Erythroblast (primary cell): ENCODE results near the gene KRTAP22-1.

ENCODE experiments used
- DNase-seq, 2 experiments: peaks; one replicate each; lab custom pipeline; 2025; lab: John Stamatoyannopoulos, UW
- GATA1 ChIP-seq: IDR thresholded peaks from 2 replicates; pipeline ENCODE4 v1.6.1; 2011; ENCODE audit warnings: low read depth, mild to moderate bottlenecking, control low read depth, low read length, moderate library complexity
- POLR2A ChIP-seq: IDR thresholded peaks from 2 replicates; pipeline ENCODE4 v1.6.1; 2011; ENCODE audit warnings: mild to moderate bottlenecking, low read length

Gene KRTAP22-1

GRCh38 chr21:30612132-30612531, 11.2 kb downstream of the KRTAP22-1 start:
- no peak for TF ChIP-seq POLR2A
- TF ChIP-seq GATA1: no peak
- no peak for DNase-seq

- TF ChIP-seq POLR2A: no peak
- no peak for TF ChIP-seq GATA1
- DNase-seq: no peak
Measured at GRCh38 chr21:30613836-30614235, 12.9 kb downstream of the KRTAP22-1 start, which contains the start of gene KRTAP6-1. Gene KRTAP6-1 (minus strand): TSS chr21:30613930. CDS start chr21:30613904, 26 bp downstream.

- no peak for DNase-seq
- TF ChIP-seq GATA1 (no peak), POLR2A (no peak)
Measured at GRCh38 chr21:30615199-30615598, 14.3 kb downstream of the KRTAP22-1 start.

GRCh38 chr21:30616125-30616524, 15.2 kb downstream of the KRTAP22-1 start, which contains the start of gene KRTAP20-1:
Gene KRTAP20-1 (plus strand): TSS chr21:30616425. CDS start chr21:30616455, 30 bp downstream.
- no peak for DNase-seq
- TF ChIP-seq POLR2A (no peak), GATA1 (no peak)

GRCh38 chr21:30620080-30620479, 19.2 kb downstream of the KRTAP22-1 start:
- DNase-seq: no peak
- TF ChIP-seq GATA1 (no peak), POLR2A (no peak)

GRCh38 chr21:30620522-30620921, 19.6 kb downstream of the KRTAP22-1 start, which contains the start of gene KRTAP20-4:
Gene KRTAP20-4 (plus strand): TSS chr21:30620627.
- no peak for DNase-seq
- TF ChIP-seq POLR2A: no peak
- no peak for TF ChIP-seq GATA1

- TF ChIP-seq POLR2A (no peak), GATA1 (no peak)
- DNase-seq: no peak
Measured at GRCh38 chr21:30623362-30623761, 22.5 kb downstream of the KRTAP22-1 start.

- TF ChIP-seq GATA1 (no peak), POLR2A (no peak)
- no peak for DNase-seq
Measured at GRCh38 chr21:30625449-30626165, 24.7 kb downstream of the KRTAP22-1 start.

- no peak for TF ChIP-seq GATA1
- TF ChIP-seq POLR2A: no peak
- no peak for DNase-seq
Measured at GRCh38 chr21:30628109-30628508, 27.2 kb downstream of the KRTAP22-1 start.

GRCh38 chr21:30629200-30629599, 28.3 kb downstream of the KRTAP22-1 start:
- DNase-seq: no peak
- TF ChIP-seq POLR2A (no peak), GATA1 (no peak)

GRCh38 chr21:30634906-30635305, 34.0 kb downstream of the KRTAP22-1 start, which contains the start of gene KRTAP20-2:
Gene KRTAP20-2 (plus strand): TSS chr21:30635206. CDS start chr21:30635264, 58 bp downstream.
- DNase-seq: no peak
- TF ChIP-seq POLR2A (no peak), GATA1 (no peak)

GRCh38 chr21:30638686-30639085, 37.8 kb downstream of the KRTAP22-1 start:
- TF ChIP-seq GATA1: no peak
- TF ChIP-seq POLR2A: no peak
- DNase-seq: no peak

- TF ChIP-seq POLR2A: no peak
Measured at GRCh38 chr21:30642564-30642963, 41.7 kb downstream of the KRTAP22-1 start, which contains the start of gene KRTAP20-3. Gene KRTAP20-3 (plus strand): TSS chr21:30642864.

GRCh38 chr21:30646904-30647414, 46.1 kb downstream of the KRTAP22-1 start:
- TF ChIP-seq POLR2A (no peak), GATA1 (no peak)
- DNase-seq: no peak

More at GRCh38 chr21:30642564-30642963, 41.7 kb downstream of the KRTAP22-1 start, which contains the start of gene KRTAP20-3:
- DNase-seq: no peak
